ENCODE data around the gene ABCA8. TPM values are rescaled to one million over a fixed set of nuclear protein-coding genes. Genes with fewer than 3 reads are reported as not detected.

Gene ABCA8
- total and polyA plus RNA-seq, 2 of the 8 experiments (the other 6 are each of a cell fraction or from before 2014, with no cell fraction given): not detected

DNA sequence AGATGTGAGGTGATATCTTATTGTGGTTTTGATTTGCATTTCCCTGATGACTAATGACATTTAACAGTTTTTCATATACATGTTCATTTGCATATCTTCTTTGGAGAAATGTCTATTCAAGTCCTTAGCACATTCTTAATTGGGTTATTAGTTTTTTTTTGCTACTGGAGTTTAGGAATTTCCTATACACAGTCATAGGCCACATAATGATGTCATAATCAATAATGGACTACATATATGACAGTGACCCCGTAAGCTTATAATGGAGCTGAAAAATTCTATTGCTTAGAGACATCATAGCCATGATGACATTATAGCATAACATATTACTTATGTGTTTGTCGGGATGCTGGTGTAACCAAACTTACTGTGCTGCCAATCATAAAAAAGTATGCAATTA, 83.7 kb downstream of the ABCA8 start:
- no peaks in the 10 kb centered on the region for H3K36me3 ChIP-seq (ENCODE audit: control insufficient read depth in 2 of 4, insufficient read depth in 4 of 4, low read length in 3 of 4)
- no peak overlapping the region for H3K56ac ChIP-seq (replicated peaks; ENCODE audit: insufficient read length, low read depth, low read length)
- no peak overlapping the region for H3K4me3 ChIP-seq (ENCODE audit: extremely low read depth in 1 of 4, insufficient read depth in 2 of 4, low read depth in 3 of 4, low read length in 4 of 4)
- no peaks in the 10 kb centered on the region for H3K79me1 ChIP-seq (ENCODE audit: low read depth, low read length)
- H2BK20ac ChIP-seq (ENCODE audit: low read length): no peak overlapping the region
- no peak overlapping the region for H3K14ac ChIP-seq (ENCODE audit: insufficient read length)
- no peak overlapping the region for H2AK5ac ChIP-seq (ENCODE audit: low read depth, low read length)
- no peaks in the 10 kb centered on the region for H3K23me2 ChIP-seq (ENCODE audit: low read depth, low read length)
- no peak overlapping the region for H4K5ac ChIP-seq (ENCODE audit: insufficient read length, low read depth, low read length)
- H3K23ac ChIP-seq (ENCODE audit: insufficient read length): no peak overlapping the region
- FAIRE-seq (no peak), DNase-seq (ENCODE audit: low read depth in 1 of 2, low spot score in 2 of 2) (no peak)
- no peaks in the 10 kb centered on the region for H3K9me3 ChIP-seq (ENCODE audit: insufficient read depth in 2 of 2, low read depth in 1 of 2, low read length in 1 of 2)
- no peaks in the 10 kb centered on the region for H3K79me2 ChIP-seq (ENCODE audit: control insufficient read depth in 1 of 2, insufficient read depth in 2 of 2, low read length in 2 of 2)
- 90% methylated on average over 2 of the region's 2 CpGs; no CpG with 5 or more reads in 1 of the 2 experiments for WGBS, 2 experiments (ENCODE audit: extremely low coverage in 1 of 2, insufficient coverage in 1 of 2, insufficient read length in 1 of 2, insufficient replicate concordance in 2 of 2, low coverage in 1 of 2, low lambda C conversion rate in 2 of 2, missing lambda C conversion rate in 1 of 2)
- no peak overlapping the region for H4K91ac ChIP-seq (replicated peaks; ENCODE audit: insufficient read length, low read length)
- no peaks in the 10 kb centered on the region for H4K20me1 ChIP-seq (replicated peaks in 1 of 2; ENCODE audit: control insufficient read depth in 1 of 2, insufficient read depth in 2 of 2, low read length in 2 of 2)
- H3K4ac ChIP-seq (replicated peaks; ENCODE audit: insufficient read length, low read depth, low read length): no peak overlapping the region
- no peak overlapping the region for H2BK120ac ChIP-seq (replicated peaks; ENCODE audit: low read depth, low read length)
- no peak overlapping the region for H3K9ac ChIP-seq (replicated peaks in 1 of 4; ENCODE audit: extremely low read depth in 1 of 4, low read depth in 3 of 4, low read length in 3 of 4)
- H2BK5ac ChIP-seq (ENCODE audit: low read depth, low read length): no peak overlapping the region
- no peak overlapping the region for H3K18ac ChIP-seq (ENCODE audit: extremely low read depth, low read length)
- no peaks in the 10 kb centered on the region for H3K4me1 ChIP-seq (replicated peaks in 1 of 4; ENCODE audit: control insufficient read depth in 3 of 4, insufficient read depth in 4 of 4, low read length in 3 of 4)
- no peaks in the 10 kb centered on the region for H3K27me3 ChIP-seq (replicated peaks in 1 of 4; ENCODE audit: control insufficient read depth in 3 of 4, extremely low read depth in 1 of 4, insufficient read depth in 3 of 4, low read length in 3 of 4)
- no peak overlapping the region for H3K4me2 ChIP-seq (ENCODE audit: insufficient read depth in 1 of 2, low read depth in 2 of 2, low read length in 2 of 2)
- no peak overlapping the region for H2BK12ac ChIP-seq (ENCODE audit: low read depth, low read length)
- ChIA-PET POLR2A (ENCODE audit: partially characterized antibody) (no interaction called here), CTCF (ENCODE audit: partially characterized antibody) (interaction anchor here (0.6 kb wide), 1 partner anchor 1394 kb away, joined by 7 read pairs; no protein-coding TSS in a partner anchor)
- no peak for TF ChIP-seq GABPA (IDR thresholded peaks at IDR 0.05; ENCODE audit: borderline replicate concordance, insufficient read depth, low read length)
- no peak for TF ChIP-seq CHD2 (IDR thresholded peaks at IDR 0.05; ENCODE audit: low read length)
- TF ChIP-seq KDM1A (IDR thresholded peaks at IDR 0.05; ENCODE audit: borderline replicate concordance, low read length): no peak
- no peak for TF ChIP-seq SAP30 (IDR thresholded peaks at IDR 0.05; ENCODE audit: insufficient read depth, insufficient replicate concordance, low read length)
- TF ChIP-seq ASH2L (IDR thresholded peaks at IDR 0.05; ENCODE audit: low read length): no peak
- TF ChIP-seq, protein P1, sequence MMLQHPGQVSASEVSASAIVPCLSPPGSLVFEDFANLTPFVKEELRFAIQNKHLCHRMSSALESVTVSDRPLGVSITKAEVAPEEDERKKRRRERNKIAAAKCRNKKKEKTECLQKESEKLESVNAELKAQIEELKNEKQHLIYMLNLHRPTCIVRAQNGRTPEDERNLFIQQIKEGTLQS (IDR thresholded peaks at IDR 0.05; ENCODE audit: insufficient read depth, low read depth, low read length): no peak
- TF ChIP-seq TCF12 (IDR thresholded peaks at IDR 0.05; ENCODE audit: low read depth, low read length): no peak
- TF ChIP-seq CEBPB (IDR thresholded peaks at IDR 0.05; ENCODE audit: low read depth, low read length): no peak
- TF ChIP-seq BCL11A (IDR thresholded peaks at IDR 0.05; ENCODE audit: low read depth in 2 of 2, low read length in 2 of 2): no peak
- H2BK15ac ChIP-seq (ENCODE audit: low read length): no peak overlapping the region
- no peak overlapping the region for H2AFZ ChIP-seq (ENCODE audit: low read length)
- H4K8ac ChIP-seq (ENCODE audit: extremely low read depth, insufficient read depth, low read length): no peak overlapping the region
- no peak overlapping the region for H3K27ac ChIP-seq (ENCODE audit: low read depth, low read length)
